AG09309 (cell line): Measurements from ENCODE around the gene AP1M2.
A peak's percentile ranks its signal among the peaks of the same experiment; 100 is the strongest.
"Not testable (repeated sequence)": the region's sequence is repeated elsewhere in the genome, so short reads cannot be mapped to it uniquely, and the experiment has no call there.

Source experiments
- DNase-seq: peaks from one replicate; pipeline ENCODE4 v3.0.0-alpha.2; 2010; ENCODE audit warnings: low read depth
- H3K4me3 ChIP-seq: 2 replicates; pipeline ENCODE4 v1.5.1; 2011; ENCODE audit warnings: mild to moderate bottlenecking, low read depth, low read length, moderate library complexity; ENCODE audit not compliant: control insufficient read depth
- TF ChIP-seq, protein P1 (sequence below): IDR thresholded peaks from 2 replicates; pipeline ENCODE4 v1.5.1; 2011; ENCODE audit warnings: mild to moderate bottlenecking, low read depth, low read length, inconsistent platforms; ENCODE audit not compliant: insufficient read depth, control insufficient read depth; ENCODE audit errors: missing control alignments

Gene AP1M2

DNA sequence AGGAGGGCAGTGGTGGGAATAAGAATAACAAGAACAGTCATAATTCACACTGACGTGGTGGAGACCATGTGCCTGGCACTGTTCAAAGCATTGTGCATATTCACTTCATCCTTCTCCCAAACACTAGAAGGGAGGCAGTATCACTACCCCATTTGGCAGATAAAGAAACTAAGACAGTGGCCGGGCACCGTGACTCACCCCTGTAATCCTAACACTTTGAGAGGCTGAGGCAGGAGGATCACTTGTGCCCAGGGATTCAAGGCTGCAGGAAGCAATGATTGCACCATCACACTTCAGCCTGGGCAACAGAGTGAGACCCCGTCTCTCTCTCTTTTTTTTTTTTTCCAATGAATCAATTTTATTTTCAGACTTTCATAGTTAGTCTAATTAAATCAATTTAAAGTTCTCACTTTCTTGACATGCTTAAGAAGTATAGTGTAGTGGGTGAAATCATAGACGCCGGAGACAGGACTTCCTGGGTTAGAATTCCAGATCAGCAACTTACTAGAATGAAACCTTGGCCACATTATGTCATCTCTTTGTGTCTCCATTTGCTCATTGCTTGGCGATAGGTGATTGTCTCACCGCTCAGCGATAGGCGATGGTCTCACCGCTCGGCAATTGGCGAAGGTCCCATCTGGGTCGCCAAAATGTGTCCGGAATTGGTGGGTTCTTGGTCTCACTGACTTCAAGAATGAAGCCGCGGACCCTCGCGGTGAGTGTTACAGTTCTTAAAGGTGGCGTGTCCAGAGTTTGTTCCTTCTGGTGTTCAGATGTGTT, 48.7 kb downstream of the AP1M2 start:
- DNase-seq, result no peak
- no peak overlapping the region for H3K4me3 ChIP-seq
- TF ChIP-seq, protein P1, sequence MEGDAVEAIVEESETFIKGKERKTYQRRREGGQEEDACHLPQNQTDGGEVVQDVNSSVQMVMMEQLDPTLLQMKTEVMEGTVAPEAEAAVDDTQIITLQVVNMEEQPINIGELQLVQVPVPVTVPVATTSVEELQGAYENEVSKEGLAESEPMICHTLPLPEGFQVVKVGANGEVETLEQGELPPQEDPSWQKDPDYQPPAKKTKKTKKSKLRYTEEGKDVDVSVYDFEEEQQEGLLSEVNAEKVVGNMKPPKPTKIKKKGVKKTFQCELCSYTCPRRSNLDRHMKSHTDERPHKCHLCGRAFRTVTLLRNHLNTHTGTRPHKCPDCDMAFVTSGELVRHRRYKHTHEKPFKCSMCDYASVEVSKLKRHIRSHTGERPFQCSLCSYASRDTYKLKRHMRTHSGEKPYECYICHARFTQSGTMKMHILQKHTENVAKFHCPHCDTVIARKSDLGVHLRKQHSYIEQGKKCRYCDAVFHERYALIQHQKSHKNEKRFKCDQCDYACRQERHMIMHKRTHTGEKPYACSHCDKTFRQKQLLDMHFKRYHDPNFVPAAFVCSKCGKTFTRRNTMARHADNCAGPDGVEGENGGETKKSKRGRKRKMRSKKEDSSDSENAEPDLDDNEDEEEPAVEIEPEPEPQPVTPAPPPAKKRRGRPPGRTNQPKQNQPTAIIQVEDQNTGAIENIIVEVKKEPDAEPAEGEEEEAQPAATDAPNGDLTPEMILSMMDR, result no peak

DNA sequence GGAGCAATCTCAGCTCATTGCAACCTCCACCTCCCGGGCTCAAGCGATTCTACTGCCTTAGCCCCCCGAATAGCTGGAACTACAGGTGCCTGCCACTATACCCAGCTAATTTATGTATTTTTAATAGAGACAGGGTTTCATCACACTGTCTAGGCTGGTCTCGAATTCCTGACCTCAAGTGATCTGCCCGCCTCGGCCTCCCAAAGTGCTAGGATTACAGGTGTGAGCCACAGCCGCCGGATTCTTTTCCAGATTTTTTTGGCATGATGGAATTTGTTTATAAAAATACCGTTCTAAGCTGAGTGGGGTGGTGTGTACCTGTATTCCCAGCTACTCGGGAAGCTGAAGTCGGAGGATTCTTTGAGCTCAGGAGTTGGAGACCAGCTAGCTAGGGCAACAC, 49.4 kb downstream of the AP1M2 start:
- no peak for DNase-seq
- no peak overlapping the region for H3K4me3 ChIP-seq
- TF ChIP-seq, protein P1, result no peak

DNA sequence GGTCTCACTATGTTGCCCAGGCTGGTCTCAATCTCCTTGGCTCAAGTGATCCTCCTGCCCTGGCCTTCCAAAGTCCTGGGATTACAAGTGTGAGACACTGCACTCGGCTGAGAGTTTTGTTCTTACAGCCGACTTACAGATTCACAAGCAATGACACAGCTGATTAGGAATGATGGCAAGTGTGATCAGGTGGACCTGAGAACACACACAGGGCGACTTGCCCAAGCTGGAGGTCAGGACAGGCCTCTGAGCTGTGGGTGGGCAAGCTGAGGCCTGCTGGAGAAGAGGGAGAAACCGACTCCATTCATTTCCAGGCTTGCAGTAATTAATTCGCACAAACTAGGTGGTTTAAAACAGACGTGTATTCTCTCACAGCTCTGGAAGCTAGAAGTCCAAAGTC, 51.5 kb downstream of the AP1M2 start:
- no peak overlapping the region for H3K4me3 ChIP-seq
- TF ChIP-seq, protein P1, result no peak
- no peak for DNase-seq

- H3K4me3 ChIP-seq, result no peak overlapping the region
- TF ChIP-seq, protein P1, result no peak
- DNase-seq, result peak; percentile 76
Observed at GRCh38 chr19:10533646-10534386, 53.3 kb downstream of the AP1M2 start.

GRCh38 chr19:10532457-10532856, 54.7 kb downstream of the AP1M2 start:
- H3K4me3 ChIP-seq, result no peak overlapping the region
- no peak for DNase-seq
- TF ChIP-seq, protein P1, result no peak

DNA sequence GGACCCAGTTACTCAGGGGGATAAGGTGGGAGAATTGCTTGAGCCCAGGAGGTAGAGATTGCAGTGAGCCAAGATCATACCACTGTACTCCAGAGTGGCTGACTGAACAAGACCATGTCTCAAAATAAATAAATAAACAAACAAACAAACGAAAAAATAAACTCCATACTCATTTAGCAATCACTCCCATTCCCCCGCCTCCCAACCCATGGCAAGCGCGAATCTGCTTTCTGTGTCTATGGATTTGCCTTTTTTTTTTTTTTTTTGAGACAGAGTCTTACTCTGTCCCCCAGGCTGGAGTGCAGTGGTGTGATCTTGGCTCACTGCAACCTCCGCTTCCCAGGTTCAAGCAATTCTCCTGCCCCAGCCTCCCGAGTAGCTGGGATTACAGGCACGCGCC, 60.2 kb downstream of the AP1M2 start:
- H3K4me3 ChIP-seq, DNase-seq: not testable (repeated sequence)

DNA sequence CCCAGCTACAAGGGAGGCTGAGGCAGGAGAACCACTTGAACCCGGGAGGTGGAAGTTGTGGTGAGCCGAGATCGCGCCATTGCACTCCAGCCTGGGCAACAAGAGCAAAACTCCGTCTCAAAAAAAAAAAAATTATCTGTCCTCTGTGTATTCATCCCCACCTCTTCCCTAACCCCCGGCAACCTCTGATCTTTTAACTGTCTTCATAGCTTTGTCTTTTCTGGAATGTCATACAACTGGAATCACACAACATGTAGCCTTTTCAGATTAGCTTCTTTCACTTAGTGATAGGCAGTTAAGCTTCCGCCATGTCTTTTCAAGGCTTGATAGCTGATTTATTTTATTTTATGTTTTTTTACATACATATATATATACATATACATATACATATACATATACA, 61.5 kb downstream of the AP1M2 start:
- TF ChIP-seq, protein P1, result no peak
- H3K4me3 ChIP-seq, result no peak overlapping the region
- no peak for DNase-seq
